ENCODE data around the gene ATF6.

DNA sequence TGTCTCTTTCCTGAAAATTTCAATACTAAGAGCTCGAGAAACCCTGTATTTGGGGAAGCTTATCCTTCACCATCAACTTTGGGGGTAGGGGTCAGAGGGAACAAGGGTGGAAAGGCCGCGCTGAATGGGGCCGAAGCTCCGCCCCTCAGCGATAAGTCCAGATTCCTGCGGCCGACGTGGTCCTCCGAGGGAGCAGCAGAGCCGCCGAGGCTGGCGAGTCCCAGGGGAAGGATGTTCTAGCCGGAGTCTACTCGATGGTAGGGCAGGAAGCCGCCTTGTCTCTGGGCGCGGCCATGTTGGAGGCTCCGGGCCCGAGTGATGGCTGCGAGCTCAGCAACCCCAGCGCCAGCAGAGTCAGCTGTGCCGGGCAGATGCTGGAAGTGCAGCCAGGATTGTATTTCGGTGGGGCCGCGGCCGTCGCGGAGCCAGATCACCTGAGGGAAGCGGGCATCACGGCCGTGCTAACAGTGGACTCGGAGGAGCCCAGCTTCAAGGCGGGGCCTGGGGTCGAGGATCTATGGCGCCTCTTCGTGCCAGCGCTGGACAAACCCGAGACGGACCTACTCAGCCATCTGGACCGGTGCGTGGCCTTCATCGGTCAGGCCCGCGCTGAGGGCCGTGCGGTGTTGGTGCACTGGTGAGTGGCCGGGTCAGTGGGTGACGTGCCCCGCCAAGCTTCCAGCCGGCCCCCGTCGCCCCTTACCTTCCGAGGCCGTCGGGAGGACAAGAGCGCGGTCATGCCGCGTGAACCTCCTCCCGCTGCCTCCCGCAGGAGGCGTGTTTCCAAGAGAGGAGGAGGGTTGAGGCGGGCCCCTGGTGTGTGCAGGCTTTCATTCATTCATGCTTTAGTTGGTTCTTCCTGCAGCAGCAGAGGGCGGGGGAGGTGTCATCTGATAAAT, 16.4 kb upstream of the ATF6 start, which contains the start of gene DUSP12:
- TF ChIP-seq YY1 (IDR thresholded peaks at IDR 0.05) (peak; percentile 99), HNF4A (conservative IDR thresholded peaks at IDR 0.05) (peak; percentile 38 to 56), TAF1 (conservative IDR thresholded peaks at IDR 0.05) (no peak), REST (IDR thresholded peaks at IDR 0.05) (peak; percentile 43), EGR1 (IDR thresholded peaks at IDR 0.05; ENCODE audit: low read depth in 2 of 2) (no peak), GABPA (IDR thresholded peaks at IDR 0.05 in 1 of 2, conservative IDR thresholded peaks at IDR 0.05 in 1 of 2) (peak in 1 of 2 donors; percentile 74), SP1 (IDR thresholded peaks at IDR 0.05) (peak; percentile 55), RAD21 (IDR thresholded peaks at IDR 0.05) (peak; percentile 10 to 43)
- TF ChIP-seq, protein P1, sequence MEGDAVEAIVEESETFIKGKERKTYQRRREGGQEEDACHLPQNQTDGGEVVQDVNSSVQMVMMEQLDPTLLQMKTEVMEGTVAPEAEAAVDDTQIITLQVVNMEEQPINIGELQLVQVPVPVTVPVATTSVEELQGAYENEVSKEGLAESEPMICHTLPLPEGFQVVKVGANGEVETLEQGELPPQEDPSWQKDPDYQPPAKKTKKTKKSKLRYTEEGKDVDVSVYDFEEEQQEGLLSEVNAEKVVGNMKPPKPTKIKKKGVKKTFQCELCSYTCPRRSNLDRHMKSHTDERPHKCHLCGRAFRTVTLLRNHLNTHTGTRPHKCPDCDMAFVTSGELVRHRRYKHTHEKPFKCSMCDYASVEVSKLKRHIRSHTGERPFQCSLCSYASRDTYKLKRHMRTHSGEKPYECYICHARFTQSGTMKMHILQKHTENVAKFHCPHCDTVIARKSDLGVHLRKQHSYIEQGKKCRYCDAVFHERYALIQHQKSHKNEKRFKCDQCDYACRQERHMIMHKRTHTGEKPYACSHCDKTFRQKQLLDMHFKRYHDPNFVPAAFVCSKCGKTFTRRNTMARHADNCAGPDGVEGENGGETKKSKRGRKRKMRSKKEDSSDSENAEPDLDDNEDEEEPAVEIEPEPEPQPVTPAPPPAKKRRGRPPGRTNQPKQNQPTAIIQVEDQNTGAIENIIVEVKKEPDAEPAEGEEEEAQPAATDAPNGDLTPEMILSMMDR (IDR thresholded peaks at IDR 0.05; ENCODE audit: low read depth, low read length, missing input control), result no peak

All from liver (tissue), 3 donors.